IMR-90 (cell line): ENCODE results near the gene RNF41. TPM values are rescaled to one million over a fixed set of nuclear protein-coding genes. Genes with fewer than 3 reads are reported as not detected.

Experiments
- ATAC-seq: fragments of 200-7000 bp; cut with Tn5 transposase; 2 replicates; pipeline ENCODE4 v1.9.1; 2020; ENCODE audit warnings: low read depth, mild to moderate bottlenecking, moderate library complexity
- BruUV-seq: library from RNA; stranded (reverse); fragments of 400-500 nt; replicated peaks from 2 replicates; lab custom pipeline; 2021; lab: Mats Ljungman, UMichigan
- CTCF ChIA-PET: fragments of 300-600 bp; formaldehyde crosslinking; extraction: SDS; loops from one replicate; lab custom pipeline; 2021; ENCODE audit warnings: antibody characterized with exemption; lab: Yijun Ruan, JAX
- POLR2A ChIA-PET: fragments of 300-600 bp; sonication (Branson Sonifier 250); formaldehyde crosslinking; loops from one replicate; lab custom pipeline; 2022; ENCODE audit warnings: antibody characterized with exemption; ENCODE audit not compliant: unreplicated experiment; lab: Charles Lee
- DNase-seq: peaks from one replicate; pipeline ENCODE4 v3.0.0; 2013
- H2AFZ ChIP-seq: replicated peaks from 2 replicates; pipeline ENCODE3; 2013; ENCODE audit warnings: low read length, mild to moderate bottlenecking; ENCODE audit not compliant: poor library complexity
- H2AK5ac ChIP-seq: 2 replicates; pipeline ENCODE4 v1.6.1; 2013; ENCODE audit warnings: low read depth, low read length, inconsistent platforms
- H2AK9ac ChIP-seq: replicated peaks from 2 replicates; pipeline ENCODE3; 2013; ENCODE audit warnings: mild to moderate bottlenecking, low read depth, low read length, moderate library complexity; ENCODE audit not compliant: poor library complexity
- H2BK120ac ChIP-seq: 2 replicates; pipeline ENCODE4 v1.6.1; 2013; ENCODE audit warnings: low read depth, low read length, inconsistent platforms
- H2BK15ac ChIP-seq: 3 replicates; pipeline ENCODE4 v1.6.1; 2013; ENCODE audit warnings: low read depth, low read length, inconsistent platforms
- H2BK20ac ChIP-seq: 2 replicates; pipeline ENCODE4 v1.6.1; 2013; ENCODE audit warnings: low read depth, mild to moderate bottlenecking, inconsistent platforms, low read length, moderate library complexity
- H2BK5ac ChIP-seq: 2 replicates; pipeline ENCODE4 v1.6.1; 2013; ENCODE audit warnings: mild to moderate bottlenecking, low read depth, low read length, inconsistent platforms; ENCODE audit not compliant: poor library complexity, severe bottlenecking
- H3K14ac ChIP-seq: replicated peaks from 2 replicates; pipeline ENCODE4 v1.6.1; 2013; ENCODE audit warnings: low read depth, low read length, inconsistent platforms
- H3K18ac ChIP-seq: 2 replicates; pipeline ENCODE4 v1.6.1; 2013; ENCODE audit warnings: low read depth, low read length, control low read depth
- H3K23ac ChIP-seq: 2 replicates; pipeline ENCODE4 v1.6.1; 2013; ENCODE audit warnings: low read depth, low read length, inconsistent platforms
- H3K27ac ChIP-seq: 2 replicates; pipeline ENCODE4 v1.5.1; 2013; ENCODE audit warnings: mild to moderate bottlenecking, control low read depth, low read length; ENCODE audit not compliant: insufficient read depth
- H3K27me3 ChIP-seq: 2 replicates; pipeline ENCODE4 v1.6.1; 2013; ENCODE audit warnings: low read length; ENCODE audit not compliant: control insufficient read depth, insufficient read depth
- H3K36me3 ChIP-seq: 2 replicates; pipeline ENCODE4 v1.6.1; 2013; ENCODE audit warnings: low read length, mixed read lengths; ENCODE audit not compliant: control insufficient read depth, insufficient read depth
- H3K4ac ChIP-seq: 2 replicates; pipeline ENCODE4 v1.6.1; 2013; ENCODE audit warnings: low read depth, low read length, inconsistent platforms
- H3K4me1 ChIP-seq: 2 replicates; pipeline ENCODE4 v1.6.1; 2013; ENCODE audit warnings: low read length, mixed read lengths; ENCODE audit not compliant: control insufficient read depth, insufficient read depth
- H3K4me2 ChIP-seq: 2 replicates; pipeline ENCODE4 v1.6.1; 2013; ENCODE audit warnings: low read depth, mild to moderate bottlenecking, control low read depth, low read length, moderate library complexity
- H3K4me3 ChIP-seq: 2 replicates; pipeline ENCODE4 v1.5.1; 2013; ENCODE audit warnings: low read depth, mild to moderate bottlenecking, control low read depth, low read length, moderate library complexity; ENCODE audit not compliant: insufficient read depth
- H3K56ac ChIP-seq: 2 replicates; pipeline ENCODE4 v1.6.1; 2013; ENCODE audit warnings: low read length, inconsistent platforms; ENCODE audit not compliant: insufficient read depth; ENCODE audit errors: extremely low read depth
- H3K79me1 ChIP-seq, 2 experiments: 2 replicates each; pipeline ENCODE4 v1.6.1; 2013; ENCODE audit warnings: low read length in 2 of 2, inconsistent platforms in 1 of 2, low read depth in 1 of 2
- H3K9ac ChIP-seq: 2 replicates; pipeline ENCODE4 v1.6.1; 2013; ENCODE audit warnings: low read depth, low read length, control low read depth
- H3K9me1 ChIP-seq: 2 replicates; pipeline ENCODE4 v1.6.1; 2013; ENCODE audit warnings: low read length, inconsistent platforms; ENCODE audit not compliant: insufficient read depth
- H3K9me3 ChIP-seq: 2 replicates; pipeline ENCODE4 v1.6.1; 2013; ENCODE audit warnings: low read length; ENCODE audit not compliant: control insufficient read depth, insufficient read depth
- H4K20me1 ChIP-seq: 2 replicates; pipeline ENCODE4 v1.6.1; 2013; ENCODE audit warnings: low read length, inconsistent platforms; ENCODE audit not compliant: insufficient read depth
- H4K5ac ChIP-seq: 2 replicates; pipeline ENCODE4 v1.6.1; 2013; ENCODE audit warnings: mild to moderate bottlenecking, low read depth, low read length, control low read depth
- H4K8ac ChIP-seq, 2 experiments: 2 replicates each; pipeline ENCODE4 v1.6.1; 2013; ENCODE audit warnings: low read depth in 2 of 2, low read length in 2 of 2, control low read depth in 1 of 2, inconsistent platforms in 1 of 2
- H4K91ac ChIP-seq: 2 replicates; pipeline ENCODE4 v1.6.1; 2013; ENCODE audit warnings: low read depth, low read length, inconsistent platforms; ENCODE audit not compliant: insufficient read depth
- CEBPB ChIP-seq: IDR thresholded peaks from 2 replicates; pipeline ENCODE4 v1.6.1; 2012; ENCODE audit warnings: low read depth, low read length, improper control_type of control experiment
- CHD1 ChIP-seq: IDR thresholded peaks from 2 replicates; pipeline ENCODE4 v1.6.1; 2012; ENCODE audit warnings: low read depth, low read length, improper control_type of control experiment
- FOS ChIP-seq: fragments of 150-350 bp; IDR thresholded peaks from 2 replicates; pipeline ENCODE4 v1.6.1; 2016; ENCODE audit warnings: low read depth, low read length
- MAFK ChIP-seq: IDR thresholded peaks from 2 replicates; pipeline ENCODE4 v1.6.1; 2012; ENCODE audit warnings: low read depth, low read length, improper control_type of control experiment
- MAZ ChIP-seq: IDR thresholded peaks from 2 replicates; pipeline ENCODE4 v1.6.1; 2012; ENCODE audit warnings: low read depth, mild to moderate bottlenecking, low read length, improper control_type of control experiment, moderate library complexity, borderline replicate concordance
- NFE2L2 ChIP-seq: fragments of 150-350 bp; IDR thresholded peaks from 2 replicates; pipeline ENCODE4 v1.6.1; 2016; ENCODE audit warnings: low read depth, mild to moderate bottlenecking, low read length
- POLR2A ChIP-seq: IDR thresholded peaks from 2 replicates; pipeline ENCODE4 v1.6.1; 2012; ENCODE audit warnings: mild to moderate bottlenecking, low read depth, low read length
- RAD21 ChIP-seq: IDR thresholded peaks from 2 replicates; pipeline ENCODE4 v1.6.1; 2012; ENCODE audit warnings: low read length, improper control_type of control experiment
- RCOR1 ChIP-seq: IDR thresholded peaks from 2 replicates; pipeline ENCODE4 v1.6.1; 2012; ENCODE audit warnings: mild to moderate bottlenecking, low read length, improper control_type of control experiment; ENCODE audit not compliant: insufficient replicate concordance
- SMC3 ChIP-seq: fragments of 150-350 bp; IDR thresholded peaks from 2 replicates; pipeline ENCODE4 v1.6.1; 2016; ENCODE audit warnings: low read depth, mild to moderate bottlenecking, antibody characterized with exemption, low read length, moderate library complexity
- WGBS, 2 experiments: methylation state at CpG; one replicate each; pipeline versions ENCODE4 v1.1.5 to v1.1.7; 2013; ENCODE audit warnings: missing lambda C conversion rate in 2 of 2; ENCODE audit not compliant: insufficient read length in 1 of 2; ENCODE audit errors: extremely low coverage in 2 of 2; 5-methylcytosine and 5-hydroxymethylcytosine counted together
- dilution Hi-C: fragments of 300-500 bp; cut with HindIII; formaldehyde crosslinking; loops from one replicate; pipeline ENCODE4 v1.14.3; 2018; ENCODE audit warnings: low sequenced_read_pairs; ENCODE audit not compliant: unreplicated experiment
- in situ Hi-C: fragments of 300-500 bp; cut with MboI; formaldehyde crosslinking; loops from 3 replicates; pipeline ENCODE4 v1.14.3; 2019; ENCODE audit warnings: low sequenced_read_pairs, inconsistent platforms, mixed read lengths
- intact Hi-C: fragments of 100-400 bp; cut with micrococcal nuclease; formaldehyde crosslinking; loops from 2 replicates; pipeline ENCODE4 v1.10.0; 2022
- polyA plus RNA-seq, 3 experiments: library from polyadenylated mRNA; depleted of rRNA; stranded (reverse); fragments of >200 nt; gene quantifications; 2 replicates each; pipeline ENCODE4 v1.2.3, GENCODE V29; 2012; ENCODE audit warnings: low replicate concordance in 1 of 3
- total RNA-seq: library from RNA; depleted of rRNA; stranded (reverse); fragments of >200 nt; gene quantifications from 2 replicates; pipeline ENCODE4 v1.2.3, GENCODE V29; 2012
- TF ChIP-seq, protein P1 (sequence below): conservative IDR thresholded peaks from 2 replicates; pipeline ENCODE4 v1.5.1; 2012; ENCODE audit warnings: mild to moderate bottlenecking, low read depth, low read length, improper control_type of control experiment
- TF ChIP-seq, protein P2 (sequence below): fragments of 150-350 bp; IDR thresholded peaks from 2 replicates; pipeline ENCODE4 v1.6.1; 2016; ENCODE audit warnings: low read depth, mild to moderate bottlenecking, low read length, moderate library complexity, borderline replicate concordance
- TF ChIP-seq, protein P3 (sequence below): fragments of 150-350 bp; IDR thresholded peaks from 2 replicates; pipeline ENCODE4 v1.6.1; 2017; ENCODE audit warnings: mild to moderate bottlenecking, antibody characterized with exemption, low read length, low read depth

Gene RNF41
- total and polyA plus RNA-seq, 2 of the 4 experiments (the other 2 are of a cell fraction) = 112 to 272 TPM

DNA sequence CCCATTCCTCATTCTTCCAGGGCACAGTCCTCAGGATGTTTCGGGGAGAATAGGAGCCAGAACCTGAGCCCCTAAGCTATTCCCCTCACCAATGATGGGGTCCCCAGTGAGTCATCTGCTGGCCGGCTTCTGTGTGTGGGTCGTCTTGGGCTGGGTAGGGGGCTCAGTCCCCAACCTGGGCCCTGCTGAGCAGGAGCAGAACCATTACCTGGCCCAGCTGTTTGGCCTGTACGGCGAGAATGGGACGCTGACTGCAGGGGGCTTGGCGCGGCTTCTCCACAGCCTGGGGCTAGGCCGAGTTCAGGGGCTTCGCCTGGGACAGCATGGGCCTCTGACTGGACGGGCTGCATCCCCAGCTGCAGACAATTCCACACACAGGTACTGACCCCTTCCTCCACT, 9.5 kb upstream of the RNF41 start:
- no peak for DNase-seq
- no peak for TF ChIP-seq FOS
- TF ChIP-seq SMC3 = no peak
- TF ChIP-seq, protein P1, sequence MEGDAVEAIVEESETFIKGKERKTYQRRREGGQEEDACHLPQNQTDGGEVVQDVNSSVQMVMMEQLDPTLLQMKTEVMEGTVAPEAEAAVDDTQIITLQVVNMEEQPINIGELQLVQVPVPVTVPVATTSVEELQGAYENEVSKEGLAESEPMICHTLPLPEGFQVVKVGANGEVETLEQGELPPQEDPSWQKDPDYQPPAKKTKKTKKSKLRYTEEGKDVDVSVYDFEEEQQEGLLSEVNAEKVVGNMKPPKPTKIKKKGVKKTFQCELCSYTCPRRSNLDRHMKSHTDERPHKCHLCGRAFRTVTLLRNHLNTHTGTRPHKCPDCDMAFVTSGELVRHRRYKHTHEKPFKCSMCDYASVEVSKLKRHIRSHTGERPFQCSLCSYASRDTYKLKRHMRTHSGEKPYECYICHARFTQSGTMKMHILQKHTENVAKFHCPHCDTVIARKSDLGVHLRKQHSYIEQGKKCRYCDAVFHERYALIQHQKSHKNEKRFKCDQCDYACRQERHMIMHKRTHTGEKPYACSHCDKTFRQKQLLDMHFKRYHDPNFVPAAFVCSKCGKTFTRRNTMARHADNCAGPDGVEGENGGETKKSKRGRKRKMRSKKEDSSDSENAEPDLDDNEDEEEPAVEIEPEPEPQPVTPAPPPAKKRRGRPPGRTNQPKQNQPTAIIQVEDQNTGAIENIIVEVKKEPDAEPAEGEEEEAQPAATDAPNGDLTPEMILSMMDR = no peak
- TF ChIP-seq NFE2L2 = no peak
- TF ChIP-seq MAFK = no peak
- TF ChIP-seq POLR2A = no peak
- TF ChIP-seq RAD21 = no peak
- TF ChIP-seq, protein P2, sequence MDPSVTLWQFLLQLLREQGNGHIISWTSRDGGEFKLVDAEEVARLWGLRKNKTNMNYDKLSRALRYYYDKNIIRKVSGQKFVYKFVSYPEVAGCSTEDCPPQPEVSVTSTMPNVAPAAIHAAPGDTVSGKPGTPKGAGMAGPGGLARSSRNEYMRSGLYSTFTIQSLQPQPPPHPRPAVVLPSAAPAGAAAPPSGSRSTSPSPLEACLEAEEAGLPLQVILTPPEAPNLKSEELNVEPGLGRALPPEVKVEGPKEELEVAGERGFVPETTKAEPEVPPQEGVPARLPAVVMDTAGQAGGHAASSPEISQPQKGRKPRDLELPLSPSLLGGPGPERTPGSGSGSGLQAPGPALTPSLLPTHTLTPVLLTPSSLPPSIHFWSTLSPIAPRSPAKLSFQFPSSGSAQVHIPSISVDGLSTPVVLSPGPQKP = no peak
- TF ChIP-seq CHD1 = no peak
- no peak for TF ChIP-seq CEBPB
- TF ChIP-seq, protein P3, sequence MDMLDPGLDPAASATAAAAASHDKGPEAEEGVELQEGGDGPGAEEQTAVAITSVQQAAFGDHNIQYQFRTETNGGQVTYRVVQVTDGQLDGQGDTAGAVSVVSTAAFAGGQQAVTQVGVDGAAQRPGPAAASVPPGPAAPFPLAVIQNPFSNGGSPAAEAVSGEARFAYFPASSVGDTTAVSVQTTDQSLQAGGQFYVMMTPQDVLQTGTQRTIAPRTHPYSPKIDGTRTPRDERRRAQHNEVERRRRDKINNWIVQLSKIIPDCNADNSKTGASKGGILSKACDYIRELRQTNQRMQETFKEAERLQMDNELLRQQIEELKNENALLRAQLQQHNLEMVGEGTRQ = no peak
- no peak for TF ChIP-seq MAZ
- TF ChIP-seq RCOR1 = no peak

More for the DNA sequence above, 9.5 kb upstream of the RNF41 start:
- no peak overlapping the region for H3K23ac ChIP-seq
- H2BK5ac ChIP-seq = no peak overlapping the region
- H3K4me2 ChIP-seq = no peak overlapping the region
- no peak overlapping the region for H2AK9ac ChIP-seq
- H3K9me3 ChIP-seq = no peaks in the 10 kb centered on the region
- H3K4me3 ChIP-seq = no peak overlapping the region
- dilution Hi-C loops (no loop called here), in situ Hi-C loops (no loop called here), intact Hi-C loops (no loop called here)
- CTCF ChIA-PET = no interaction called here
- no peak overlapping the region for H2AK5ac ChIP-seq
- WGBS, 2 experiments = no CpG with 5 or more reads among the region's 11 CpGs
- no peak overlapping the region for H2BK120ac ChIP-seq
- H2BK15ac ChIP-seq = no peak overlapping the region
- H3K14ac ChIP-seq = no peak overlapping the region
- ATAC-seq = no peak
- no TSS peak for BruUV-seq
- no peak overlapping the region for H4K8ac ChIP-seq
- peaks cover 7% of the 10 kb centered on the region for H3K36me3 ChIP-seq
- H3K9ac ChIP-seq = no peak overlapping the region
- no peak overlapping the region for H3K27ac ChIP-seq
- H3K4ac ChIP-seq = no peak overlapping the region
- H2AFZ ChIP-seq = no peak overlapping the region
- peaks cover 3% of the 10 kb centered on the region; the same call in 1 of the 2 replicates for H4K20me1 ChIP-seq
- no peak overlapping the region for H4K91ac ChIP-seq
- H3K4me1 ChIP-seq = no peaks in the 10 kb centered on the region
- no peak overlapping the region for H3K18ac ChIP-seq
- no peak overlapping the region for H2BK20ac ChIP-seq
- POLR2A ChIA-PET = interaction anchor here (0.5 to 1.1 kb wide), 2 partner anchors 9 to 111 kb away, joined by 3 to 4 read pairs; partner anchors contain the start of gene RNF41
- H4K5ac ChIP-seq = no peak overlapping the region
- H3K56ac ChIP-seq = no peak overlapping the region
- no peaks in the 10 kb centered on the region for H3K27me3 ChIP-seq
- H3K9me1 ChIP-seq = 0 out of 2 replicates have a peak, but pooled peaks cover 3% of the 10 kb centered on the region
- peaks cover 0 to 2% of the 10 kb centered on the region in 2 experiments; a peak in 1 of 4 replicates for H3K79me1 ChIP-seq
